Muscle of arm (tissue), 12 donors: ENCODE data around the gene TET1. TPM values are rescaled to one million over a fixed set of nuclear protein-coding genes. Genes with fewer than 3 reads are reported as not detected.
"Not testable (repeated sequence)": the region's sequence is repeated elsewhere in the genome, so short reads cannot be mapped to it uniquely, and the experiment has no call there.

Source experiments
- DNase-seq: peaks from one replicate; pipeline ENCODE4 v3.0.0-alpha.2; 2013
- polyA plus RNA-seq, 12 donors: library from polyadenylated mRNA; unstranded; fragments of 120-200 nt; gene quantifications; one replicate each; pipeline ENCODE4 v1.2.1, GENCODE V29; 2013; ENCODE audit not compliant: insufficient read length in 12 of 12

The TET1 gene
- polyA plus RNA-seq, 12 donors, result 7.5 to 13.7 (median 10.5) TPM; not detected in 1

DNA sequence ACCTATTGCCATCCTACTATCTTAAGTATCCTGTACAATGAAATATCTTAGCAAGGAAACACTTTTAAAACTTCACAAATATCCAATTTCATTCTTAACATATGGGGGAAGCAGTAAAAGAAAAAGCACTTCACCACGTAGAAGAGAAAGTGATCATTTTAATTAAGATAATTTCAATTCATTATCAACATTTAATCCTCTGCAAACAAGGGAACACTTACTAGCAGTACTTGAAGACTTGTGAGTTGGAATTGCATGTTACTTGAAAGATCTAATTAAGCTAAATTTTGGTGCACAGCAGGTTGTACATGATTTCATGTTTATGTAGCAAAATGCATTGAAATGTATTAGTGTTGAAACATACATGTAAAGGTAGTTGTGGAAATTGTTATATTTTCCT is 140.1 kb downstream of the TET1 start:
- DNase-seq, result no peak

- no peak for DNase-seq
Observed at GRCh38 chr10:68705548-68705947, 145.4 kb downstream of the TET1 start.

DNA sequence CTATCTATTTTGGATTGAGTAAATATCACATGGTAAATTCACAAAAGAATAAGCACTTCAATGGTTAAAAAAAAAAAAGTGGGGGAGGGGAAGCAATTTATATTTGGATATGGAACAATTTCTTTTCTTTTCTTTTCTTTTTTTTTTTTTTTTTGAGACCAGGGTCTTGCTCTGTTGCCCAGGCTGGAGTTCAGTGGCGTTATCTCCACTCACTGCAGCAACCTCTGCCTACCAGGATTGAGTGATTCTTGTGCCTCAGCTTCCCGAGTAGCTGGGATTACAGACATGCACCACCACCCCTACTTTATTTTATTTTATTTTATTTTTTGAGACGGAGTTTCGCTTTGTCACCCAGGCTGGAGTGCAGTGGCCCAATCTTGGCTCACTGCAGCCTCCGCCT is 148.8 kb downstream of the TET1 start:
- DNase-seq, result not testable (repeated sequence)

GRCh38 chr10:68713065-68713464 is 152.9 kb downstream of the TET1 start:
- not testable (repeated sequence) for DNase-seq

- no peak for DNase-seq
Observed at GRCh38 chr10:68717435-68717834, 157.3 kb downstream of the TET1 start.

DNA sequence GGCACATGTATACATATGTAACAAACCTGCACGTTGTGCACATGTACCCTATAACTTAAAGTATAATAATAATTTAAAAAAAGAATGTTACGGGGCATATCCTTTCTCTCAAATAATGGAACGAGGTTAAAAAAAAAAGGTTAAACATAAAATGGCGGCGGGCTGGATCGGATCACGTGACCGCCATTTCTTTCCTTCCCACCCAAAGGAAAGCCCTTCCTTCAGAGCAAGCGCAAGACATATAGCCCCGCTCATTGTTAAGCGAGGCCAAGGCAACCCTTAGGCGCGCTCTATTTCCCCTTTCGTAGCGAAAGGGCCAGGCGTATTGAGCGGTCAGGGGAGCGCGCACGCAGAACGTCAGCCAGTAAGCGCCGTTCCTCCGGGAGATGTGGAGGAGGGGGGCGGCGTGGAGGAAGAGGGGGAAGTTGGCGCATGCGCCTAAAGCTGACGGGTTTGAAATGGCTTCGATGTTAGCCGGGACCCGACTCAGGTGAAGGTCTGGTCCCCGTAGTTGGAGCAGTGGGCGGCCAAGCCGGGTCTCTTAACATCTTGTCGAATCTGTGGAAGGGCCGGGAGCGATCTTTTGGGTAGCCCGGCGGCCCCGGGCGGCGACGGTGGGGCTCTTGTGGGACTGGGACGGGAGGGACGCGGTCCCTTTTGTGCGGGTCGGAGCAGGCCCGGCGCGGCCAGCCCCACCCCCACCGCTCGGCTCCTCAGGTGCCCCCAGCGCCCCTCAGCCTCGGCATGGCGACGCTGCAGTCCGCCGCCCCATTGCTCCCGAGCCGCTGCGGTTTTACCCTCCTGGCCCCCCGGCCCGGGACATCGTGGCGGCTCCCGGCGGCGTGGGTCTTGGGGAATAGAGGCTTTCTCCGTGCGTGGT is 160.9 kb downstream of the TET1 start, which contains the start of gene CCAR1:
CCAR1 (plus strand) TSS at position 447 of the 880 bp plus-strand sequence. CDS start 1,266 bp downstream, outside the sequence.
- peak; percentile 99 for DNase-seq

GRCh38 chr10:68721673-68722335 is 161.7 kb downstream of the TET1 start:
- peak; percentile 37 for DNase-seq

- DNase-seq, result no peak
Observed at GRCh38 chr10:68725016-68725415, 164.9 kb downstream of the TET1 start.

- no peak for DNase-seq
Observed at GRCh38 chr10:68727146-68727545, 167.0 kb downstream of the TET1 start.

- DNase-seq, result no peak
Observed at GRCh38 chr10:68732651-68733050, 172.5 kb downstream of the TET1 start.

- DNase-seq, result no peak
Observed at GRCh38 chr10:68734349-68734748, 174.2 kb downstream of the TET1 start.

DNA sequence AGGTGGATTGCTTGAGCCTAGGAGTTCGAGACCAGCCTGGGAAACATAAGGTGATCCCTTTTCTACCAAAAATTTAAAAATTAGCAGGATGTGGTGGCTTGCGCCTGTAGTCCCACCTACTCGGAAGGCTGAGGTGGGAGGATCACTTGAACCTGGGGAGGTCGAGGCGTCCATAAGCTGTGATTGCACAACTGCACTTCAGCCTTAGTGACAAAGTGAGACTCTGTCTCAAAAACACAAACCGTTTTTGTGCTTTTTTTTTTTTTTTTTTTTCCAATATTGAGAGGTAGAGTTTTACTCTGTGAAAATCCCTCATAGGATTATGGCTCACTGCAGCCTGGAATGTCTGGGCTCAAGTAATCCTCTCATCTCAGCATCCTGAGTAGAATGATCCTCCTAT is 175.0 kb downstream of the TET1 start:
- DNase-seq, result no peak

- not testable (repeated sequence) for DNase-seq
Observed at GRCh38 chr10:68735739-68736138, 175.6 kb downstream of the TET1 start.

- not testable (repeated sequence) for DNase-seq
Observed at GRCh38 chr10:68740676-68741075, 180.5 kb downstream of the TET1 start.

- no peak for DNase-seq
Observed at GRCh38 chr10:68742397-68742796, 182.3 kb downstream of the TET1 start.

Other genes starting within 250 kb of the TET1 start
- 100 to 1,000 TPM in 11 of 12 donors, not detected in 1; 159 to 304 (median 211) TPM for gene HNRNPH3, start 228.3 kb upstream of the TET1 start, polyA plus RNA-seq
- gene PBLD, start 227.4 kb upstream of the TET1 start, polyA plus RNA-seq, result 10 to 100 TPM in 2 of 12 donors, 1 to 10 TPM in 9, not detected in 1; 5.2 to 17.3 (median 8.0) TPM
- 10 to 100 TPM in 11 of 12 donors, not detected in 1; 12.8 to 39.9 (median 20.7) TPM for gene RUFY2, start 153.1 kb upstream of the TET1 start, polyA plus RNA-seq
- 1 to 10 TPM in 11 of 12 donors, not detected in 1; 2.6 to 9.1 (median 6.9) TPM for gene DNA2, start 88.4 kb upstream of the TET1 start, polyA plus RNA-seq
- gene SLC25A16, start 32.8 kb upstream of the TET1 start, polyA plus RNA-seq, result 10 to 100 TPM in 5 of 12 donors, 1 to 10 TPM in 6, not detected in 1; 4.0 to 17.4 (median 9.9) TPM
- gene CCAR1, start 160.9 kb downstream of the TET1 start, polyA plus RNA-seq, result 100 to 1,000 TPM in 3 of 12 donors, 10 to 100 TPM in 8, not detected in 1; 52.0 to 141 (median 82.4) TPM